HG03108 (cell line): Measurements from ENCODE around the gene BAIAP2.
"Not testable (repeated sequence)": the region's sequence is repeated elsewhere in the genome, so short reads cannot be mapped to it uniquely, and the experiment has no call there.

Experiments
- ATAC-seq: cut with Tn5 transposase; IDR thresholded peaks from one replicate; pipeline ENCODE4 v1.9.1; 2021; ENCODE audit warnings: moderate library complexity; ENCODE audit not compliant: unreplicated experiment

The BAIAP2 gene

DNA sequence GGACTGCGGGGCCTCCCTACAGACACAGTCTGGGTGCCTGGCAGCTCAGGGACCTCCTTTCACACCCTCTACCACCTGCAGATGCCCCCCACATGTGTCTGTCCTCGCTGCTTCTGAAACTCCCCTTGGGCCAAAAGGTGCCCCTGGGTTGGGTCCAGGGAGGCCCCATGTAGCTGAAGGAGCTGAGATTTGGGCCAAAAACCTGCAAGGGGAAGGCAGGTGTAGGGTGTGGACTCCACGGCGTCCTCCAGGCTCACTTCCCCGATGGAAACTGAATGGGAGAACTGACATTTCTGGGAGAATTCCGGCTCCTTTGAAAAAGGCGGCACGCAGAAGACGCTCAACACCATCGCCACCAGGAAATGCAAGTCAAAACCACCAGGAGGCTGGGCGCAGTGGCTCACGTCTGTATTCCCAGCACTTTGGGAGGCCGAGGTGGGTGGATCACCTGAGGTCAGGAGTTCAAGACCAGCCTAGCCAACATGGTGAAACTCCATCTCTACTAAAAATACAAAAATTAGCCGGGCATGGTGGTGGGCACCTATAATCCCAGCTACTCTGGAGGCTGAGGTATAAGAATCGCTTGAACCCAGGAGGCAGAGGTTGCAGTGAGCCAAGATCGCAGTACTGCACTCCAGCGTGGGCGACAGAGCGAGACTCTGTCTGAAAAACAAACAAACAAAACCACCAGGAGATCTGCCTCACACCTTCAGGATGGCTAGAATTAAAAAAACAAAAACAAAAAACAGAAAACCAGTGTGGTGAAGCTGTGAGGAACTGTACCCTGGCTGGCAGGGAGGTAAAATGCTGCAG lies 13.2 kb upstream of the BAIAP2 start:
- ATAC-seq: no peak

DNA sequence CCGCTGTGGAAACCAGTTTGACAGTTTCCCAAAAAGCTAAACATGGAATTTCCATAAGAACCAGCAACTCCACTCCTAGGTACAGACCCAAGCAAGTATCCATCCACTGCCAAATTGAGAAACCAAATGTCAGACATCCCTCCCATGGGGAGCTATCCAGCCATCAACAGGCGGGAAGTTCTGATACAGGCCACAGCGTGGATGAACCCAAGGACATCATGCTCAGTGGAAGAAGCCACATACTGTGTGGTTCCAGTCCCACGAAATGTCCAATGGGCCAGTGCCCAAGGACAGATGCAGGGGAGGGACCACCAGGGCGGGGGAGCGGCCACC lies 12.6 kb upstream of the BAIAP2 start:
- no peak for ATAC-seq

DNA sequence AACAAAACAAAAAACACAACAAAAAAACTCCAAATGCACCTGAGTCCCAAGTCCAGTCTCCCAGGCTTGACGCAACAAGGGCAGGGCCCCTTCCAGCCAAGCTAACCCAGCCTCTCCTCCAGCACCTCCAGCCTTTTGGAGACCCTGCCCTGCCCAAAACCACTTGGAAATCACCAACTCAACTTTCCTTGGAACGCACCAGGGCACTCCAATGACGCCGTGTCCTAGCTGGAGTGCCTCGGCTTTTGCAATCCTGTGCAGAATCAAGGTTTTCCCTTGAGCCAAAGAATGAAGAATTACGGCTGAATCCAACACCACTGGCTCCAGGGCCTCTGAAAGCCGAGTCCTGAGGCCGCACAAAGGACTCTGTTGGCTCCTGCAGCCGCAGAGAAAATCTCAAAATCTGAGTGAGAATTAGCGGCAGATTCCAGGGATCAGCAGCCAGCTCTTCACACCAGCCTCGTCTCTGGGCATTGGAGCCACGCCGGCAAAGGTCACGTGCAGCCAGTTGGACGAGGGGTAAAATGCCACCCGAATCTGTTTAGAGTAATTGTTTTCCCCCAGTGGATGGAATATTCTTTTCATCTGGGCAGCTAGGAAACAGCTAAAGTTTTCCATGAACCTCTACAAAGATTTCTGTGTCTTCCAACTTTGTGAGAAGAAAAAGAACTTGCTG lies 9.7 kb upstream of the BAIAP2 start:
- ATAC-seq: no peak

DNA sequence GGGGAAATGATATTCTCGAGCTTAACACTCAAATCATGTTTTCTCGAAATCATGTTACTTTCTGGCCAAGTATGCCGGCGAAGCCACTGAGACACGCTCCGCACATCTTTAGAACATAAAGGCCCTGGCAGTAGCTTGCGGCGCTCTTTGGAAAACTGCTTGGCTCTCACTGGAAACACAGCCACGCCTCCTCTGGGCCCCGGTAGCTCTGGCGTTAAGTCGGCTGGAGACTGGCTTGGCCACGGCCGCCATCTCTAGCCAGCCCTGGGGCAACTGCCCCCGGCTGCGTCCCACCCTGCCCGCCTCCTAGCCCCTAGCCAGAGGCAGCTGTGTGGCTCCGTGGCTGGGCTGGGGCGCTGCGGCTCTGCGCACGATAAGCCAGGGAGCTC lies 9.2 kb upstream of the BAIAP2 start:
- no peak for ATAC-seq

DNA sequence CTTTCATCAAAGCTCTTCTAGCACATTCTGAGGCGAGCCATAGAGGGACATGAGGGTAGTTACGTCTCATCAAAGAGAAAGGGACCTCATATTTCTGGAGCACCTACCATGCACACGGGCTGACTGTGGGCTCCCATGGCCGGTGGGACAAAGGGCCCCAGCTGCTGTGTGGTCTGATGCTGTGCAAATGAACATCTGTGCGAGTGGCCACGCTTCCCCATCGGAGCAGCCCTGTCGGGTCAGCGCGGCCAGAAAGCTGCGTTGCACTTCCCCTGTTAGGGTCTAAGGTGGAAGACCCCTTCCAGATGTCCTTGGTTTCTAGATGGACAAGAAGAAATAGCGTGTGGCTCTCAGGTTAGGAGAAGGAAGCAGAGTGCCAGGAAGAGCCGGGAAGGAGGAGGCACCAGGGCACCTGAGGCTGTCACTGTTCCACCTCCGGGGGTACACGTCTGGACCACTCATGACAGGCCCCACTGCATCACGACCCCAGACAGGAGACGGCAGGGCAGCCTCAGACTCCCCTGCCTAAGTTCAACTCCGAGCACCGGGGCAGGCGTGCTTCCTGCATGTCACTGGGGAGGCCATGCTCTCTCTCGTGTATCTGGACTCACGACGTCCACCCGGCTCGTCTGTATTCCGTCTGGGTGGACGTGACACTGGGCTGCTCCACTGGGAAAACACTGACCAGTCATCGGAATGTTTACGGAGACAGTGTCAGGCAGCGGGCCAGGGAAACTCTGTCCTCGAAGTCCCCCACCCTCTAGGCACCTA lies 8.5 kb upstream of the BAIAP2 start:
- no peak for ATAC-seq

DNA sequence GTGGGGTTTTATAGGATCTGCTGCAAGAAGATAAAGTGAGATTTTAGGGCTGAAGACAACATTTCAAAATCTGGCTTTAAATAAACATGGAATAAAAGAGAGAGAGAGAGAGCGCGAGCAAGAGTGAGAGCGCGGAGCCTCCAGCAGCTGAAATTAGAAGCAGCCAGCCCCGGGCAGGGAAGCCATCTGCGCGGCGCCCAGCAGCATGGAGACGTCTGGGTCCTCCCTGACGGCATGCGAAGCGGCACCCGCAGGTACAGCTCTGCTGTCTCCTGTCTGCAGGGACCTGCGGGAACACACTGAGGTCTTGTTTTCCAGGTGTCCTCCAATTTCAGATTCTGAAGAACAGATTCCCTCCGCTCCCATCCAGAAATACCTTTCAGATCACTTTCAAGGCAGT lies 7.9 kb upstream of the BAIAP2 start:
- no peak for ATAC-seq

DNA sequence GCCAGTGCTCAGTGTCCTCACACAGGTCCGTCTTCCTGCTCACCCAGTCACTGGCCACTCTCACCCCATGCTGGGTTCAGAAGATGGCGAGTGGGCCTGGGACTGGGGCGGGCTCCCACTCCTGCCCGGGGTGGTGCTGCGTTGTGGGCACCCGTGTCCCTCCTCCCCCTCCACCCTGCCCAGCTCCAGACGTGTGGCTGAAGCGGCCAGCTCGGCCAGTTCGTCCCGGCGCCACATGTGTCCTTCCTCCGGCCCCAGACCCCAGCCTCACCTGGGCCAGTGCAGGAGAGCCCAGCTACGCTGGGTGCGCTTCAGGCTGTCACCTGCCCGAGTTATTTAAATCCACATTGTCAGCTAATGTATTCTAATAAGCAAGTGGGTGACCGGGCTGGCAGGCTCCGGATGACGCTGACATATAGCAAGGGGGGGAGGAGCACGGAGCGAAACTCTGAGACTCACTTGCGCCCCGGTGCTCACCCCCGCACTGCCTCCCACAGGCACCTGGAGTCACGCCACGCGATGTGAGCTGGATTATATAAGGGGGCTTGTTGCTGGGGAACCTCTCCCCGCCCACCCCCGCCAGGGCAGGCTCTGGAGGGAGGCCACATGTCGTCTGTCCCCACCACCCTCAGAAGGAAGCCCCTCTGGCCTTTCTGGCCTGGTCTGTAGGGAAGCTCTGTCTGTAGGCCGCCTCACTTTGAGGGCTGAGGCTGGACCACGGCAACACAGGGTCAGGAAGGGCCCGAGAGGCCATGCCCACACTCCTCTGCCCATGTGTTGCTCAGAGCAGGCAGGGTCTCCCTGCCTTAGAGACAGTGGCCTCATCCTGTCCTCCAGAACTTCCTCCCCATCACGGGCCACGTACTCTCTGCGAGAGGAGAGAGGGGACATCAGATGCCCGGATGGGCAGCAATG lies 7.1 kb upstream of the BAIAP2 start:
- ATAC-seq: no peak

DNA sequence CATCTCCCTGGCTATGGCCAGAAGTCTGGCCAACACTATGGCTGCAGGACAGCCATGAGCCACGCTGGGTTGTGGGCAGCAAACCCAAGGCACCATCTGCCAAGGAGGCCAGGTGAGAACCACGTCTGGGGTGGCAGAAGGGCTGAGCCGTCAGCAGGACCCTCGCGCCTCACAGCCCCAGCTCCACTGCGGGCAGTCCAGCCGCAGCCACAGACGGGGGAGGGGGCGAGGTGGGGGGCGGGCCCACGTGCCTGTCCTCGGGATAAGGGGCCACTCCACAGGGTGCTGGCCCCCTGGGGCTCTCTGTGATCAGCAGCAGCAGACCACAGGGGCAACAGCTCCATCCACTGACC lies 6.5 kb upstream of the BAIAP2 start:
- ATAC-seq: no peak

DNA sequence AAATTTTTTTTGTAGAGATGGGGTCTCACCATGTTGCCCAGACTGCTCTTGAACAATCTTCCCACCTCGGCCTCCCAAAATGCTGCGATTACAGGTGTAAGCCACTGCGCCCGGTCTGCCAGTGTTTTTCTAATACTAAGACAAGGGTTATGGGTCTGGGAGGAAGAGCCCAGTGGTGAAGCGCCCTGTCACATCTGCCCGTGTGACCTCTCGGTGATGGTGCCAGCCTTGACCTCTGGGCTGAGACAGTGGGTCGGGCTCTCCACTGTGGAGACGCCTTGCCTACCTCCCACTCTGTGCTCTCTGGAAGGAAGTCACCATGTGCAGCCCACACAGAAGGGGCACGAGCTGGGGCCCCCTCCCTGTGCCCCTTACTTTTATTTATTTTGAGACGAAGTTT lies 5.1 kb upstream of the BAIAP2 start:
- no peak for ATAC-seq

DNA sequence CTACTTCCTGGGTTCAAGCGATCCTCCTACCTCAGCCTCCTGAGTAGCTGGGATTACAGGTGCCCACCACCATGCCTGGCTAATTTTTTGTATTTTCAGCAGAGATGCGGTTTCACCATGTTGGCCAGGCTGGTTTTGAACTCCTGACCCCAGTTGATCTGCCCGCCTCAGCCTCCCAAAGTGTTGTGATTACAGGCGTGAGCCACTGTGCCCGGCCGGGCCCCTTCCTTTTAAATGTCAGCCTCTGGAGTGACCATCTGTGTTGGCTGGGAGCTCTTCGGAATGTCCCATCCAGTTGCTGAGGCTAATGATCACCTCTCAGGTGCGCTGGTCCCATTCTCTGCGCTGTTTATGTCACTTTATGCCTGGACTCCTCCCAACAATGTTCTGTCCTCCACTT lies 4.6 kb upstream of the BAIAP2 start:
- ATAC-seq: not testable (repeated sequence)

DNA sequence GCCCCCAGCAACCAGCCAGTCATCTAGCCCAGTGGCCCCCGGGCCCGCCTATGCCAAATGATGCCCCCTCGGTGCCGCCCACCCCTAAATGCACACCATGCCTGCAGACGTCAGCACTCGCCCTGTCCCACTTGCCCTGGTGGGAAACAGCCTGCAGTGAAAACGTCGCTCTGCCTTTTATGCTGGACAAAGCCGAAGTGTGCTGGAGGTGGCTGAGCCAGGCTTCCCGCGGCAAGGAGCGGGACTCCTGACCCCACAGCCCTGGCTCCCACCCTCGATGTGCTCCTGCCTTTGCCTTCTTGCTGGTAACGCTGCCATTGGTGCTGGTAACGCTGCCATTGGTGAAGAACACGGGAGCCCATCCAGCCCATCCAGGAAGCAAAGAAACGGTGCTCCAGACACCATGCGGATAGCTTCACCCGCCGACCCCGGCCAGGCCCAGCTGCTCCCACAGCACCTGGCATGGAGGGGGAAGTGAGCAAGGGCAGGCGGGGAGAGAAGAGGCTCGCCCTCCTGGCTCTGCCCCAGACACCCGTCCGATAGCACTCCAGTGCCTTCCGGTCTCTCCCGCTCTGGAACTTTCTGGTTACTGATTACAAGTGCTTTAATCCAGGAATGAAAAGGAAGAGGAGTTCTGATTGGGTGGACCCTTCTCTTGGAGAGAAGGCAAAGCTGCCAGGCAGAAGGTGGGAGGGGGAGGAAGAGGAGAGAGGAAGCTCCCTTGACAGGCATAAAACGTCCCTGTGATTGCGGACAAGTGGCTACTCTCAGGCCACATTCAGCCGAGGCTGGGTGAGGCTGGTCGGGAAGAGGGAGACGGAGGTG lies 4.0 kb upstream of the BAIAP2 start:
- ATAC-seq: no peak

DNA sequence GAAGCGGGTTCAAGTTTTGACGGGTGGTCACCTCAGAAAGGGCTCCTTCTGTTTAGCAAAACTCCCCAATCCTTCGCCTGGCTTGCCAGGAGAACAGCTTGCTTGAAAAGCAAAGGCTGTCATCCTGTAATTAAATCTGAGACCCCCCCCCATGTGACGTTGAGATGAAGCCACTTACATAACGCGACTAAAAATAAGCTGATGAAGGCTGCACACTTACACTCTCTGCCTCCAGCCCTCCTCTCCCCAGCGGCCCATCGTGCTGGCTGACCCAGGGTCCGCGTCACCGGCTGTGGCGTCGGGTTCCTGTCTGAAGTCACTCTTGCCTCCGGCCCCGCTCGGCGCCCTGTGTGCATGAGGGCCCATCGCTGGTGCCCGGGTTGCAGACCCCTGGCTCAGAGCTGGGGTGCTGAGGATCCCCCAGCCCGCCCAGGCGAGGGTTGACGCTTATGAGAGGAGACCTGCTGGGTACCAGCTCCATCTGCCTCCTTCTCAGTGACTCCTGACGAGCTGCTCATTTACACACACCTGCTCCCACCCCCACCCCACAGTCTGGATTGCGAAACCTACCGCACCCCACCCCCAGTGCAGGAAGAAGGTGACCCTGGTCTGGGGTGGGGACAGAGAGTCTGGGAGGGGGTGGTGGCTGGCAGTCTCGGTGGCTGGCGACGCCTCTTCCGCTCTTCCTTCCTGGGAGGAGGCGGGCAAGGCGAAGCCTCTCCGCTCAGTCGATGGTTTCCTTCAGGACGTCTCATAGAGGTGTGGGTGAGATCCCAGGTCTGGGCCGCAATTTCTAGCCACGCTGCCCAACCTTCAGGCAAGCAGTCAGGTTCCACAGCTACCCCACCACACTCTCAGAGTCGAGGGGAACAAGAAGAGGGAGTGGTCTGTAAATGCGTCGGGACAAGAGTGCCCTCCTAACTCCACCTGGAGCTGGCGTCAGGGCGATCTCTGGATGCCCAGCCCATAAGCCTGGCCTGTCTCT lies 3.1 kb upstream of the BAIAP2 start:
- no peak for ATAC-seq

DNA sequence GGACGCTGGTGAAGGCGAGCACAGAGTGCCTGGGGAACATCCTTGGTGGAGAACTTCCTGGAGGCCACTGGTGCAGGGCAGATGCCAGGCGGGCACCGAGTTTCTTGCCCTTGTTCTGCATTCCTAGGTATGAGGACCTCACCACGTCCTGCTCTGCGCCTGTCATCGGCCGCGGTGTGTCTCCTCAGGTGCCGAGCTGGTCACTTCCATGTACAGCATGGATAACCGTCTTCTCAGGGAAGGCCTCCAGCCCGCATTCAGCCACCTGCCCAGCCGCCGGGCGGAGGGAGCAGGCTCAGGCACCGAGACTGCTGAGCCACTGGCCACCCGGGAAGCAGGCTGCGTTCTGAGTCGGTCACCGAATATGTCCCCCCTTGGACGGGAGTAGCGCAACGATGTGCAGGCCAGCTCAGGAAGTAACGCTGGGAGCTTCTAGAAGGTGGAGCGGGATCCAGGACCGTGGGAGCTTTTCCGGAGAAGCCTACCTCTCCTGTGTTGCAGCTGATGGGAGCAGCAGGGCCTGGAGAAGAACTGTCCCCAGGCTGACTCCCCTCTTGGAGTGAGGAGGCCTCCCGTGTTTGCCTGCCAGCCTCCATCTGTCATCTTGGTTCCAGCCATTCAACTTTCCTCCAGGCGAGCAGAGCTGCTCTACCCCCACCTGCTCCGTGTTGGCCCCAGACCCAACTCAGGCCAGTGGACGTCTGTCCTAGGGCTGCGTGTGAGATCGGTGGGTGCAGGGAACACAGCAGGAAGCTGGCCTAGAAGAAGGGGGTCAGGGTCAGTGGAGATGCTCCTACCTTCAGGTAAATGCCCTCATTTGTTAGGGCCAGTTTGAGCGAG lies 2.1 kb upstream of the BAIAP2 start:
- no peak for ATAC-seq

DNA sequence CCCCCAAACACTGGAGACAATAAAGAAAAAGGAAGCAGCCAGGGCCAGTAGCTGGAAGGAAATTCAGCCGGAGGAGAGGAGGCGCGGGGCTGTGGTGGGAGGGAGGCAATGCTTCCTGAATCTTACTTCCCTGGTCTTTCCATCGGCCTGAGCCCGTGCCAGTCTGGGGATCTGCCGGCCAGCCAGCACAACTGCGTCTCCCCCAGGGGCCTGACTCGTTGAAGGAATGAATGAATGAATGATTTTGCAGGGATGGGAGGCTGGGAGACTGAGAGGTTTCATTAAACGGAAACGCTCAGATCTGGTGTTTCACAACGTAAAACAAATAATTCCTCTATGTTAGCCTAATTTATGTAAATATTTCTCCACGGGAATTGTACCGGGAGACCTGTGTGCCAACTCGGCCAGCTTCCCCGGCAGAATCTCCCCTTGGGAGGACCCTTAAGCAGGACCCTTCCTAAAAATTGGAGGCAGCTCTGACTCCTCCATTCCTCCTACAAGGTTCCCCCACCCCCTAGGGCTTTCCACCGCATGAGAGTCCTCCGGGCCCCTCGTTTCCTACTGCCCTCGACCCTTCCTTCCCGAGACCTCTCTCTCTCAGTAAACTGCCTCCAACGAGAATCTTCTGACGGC lies 1.3 kb upstream of the BAIAP2 start:
- no peak for ATAC-seq

DNA sequence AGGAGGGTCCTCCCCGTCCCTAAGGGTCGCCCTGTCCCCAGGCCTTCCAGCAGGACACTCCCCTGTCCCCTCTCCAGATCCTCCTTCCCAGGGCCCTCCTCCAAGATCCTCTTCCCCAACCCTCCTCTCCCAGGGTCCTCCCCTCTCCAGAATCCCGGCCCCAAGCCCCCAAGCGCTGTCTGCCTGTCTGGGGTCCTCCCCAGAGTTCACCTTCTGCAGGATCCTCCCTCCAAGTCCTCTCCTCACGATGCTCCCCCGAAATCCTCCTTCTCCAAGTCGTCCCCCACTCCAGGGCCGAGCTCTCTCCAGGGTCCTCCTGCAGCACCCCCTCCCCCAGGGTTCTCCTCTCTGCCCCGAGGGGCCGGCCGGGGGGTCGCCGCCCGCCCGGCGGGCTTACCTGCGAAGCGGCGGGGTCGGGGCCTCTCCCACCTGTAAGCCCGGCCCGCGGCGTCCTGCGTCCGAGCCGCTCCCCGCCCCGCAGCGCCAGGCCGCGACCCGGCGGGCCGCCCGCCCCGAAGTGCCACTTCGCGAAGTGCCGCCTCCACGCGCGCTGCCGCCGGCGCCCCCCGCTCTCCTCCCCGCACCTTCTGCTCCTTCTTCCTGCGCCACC lies 678 bp upstream of the BAIAP2 start:
- ATAC-seq: no peak

DNA sequence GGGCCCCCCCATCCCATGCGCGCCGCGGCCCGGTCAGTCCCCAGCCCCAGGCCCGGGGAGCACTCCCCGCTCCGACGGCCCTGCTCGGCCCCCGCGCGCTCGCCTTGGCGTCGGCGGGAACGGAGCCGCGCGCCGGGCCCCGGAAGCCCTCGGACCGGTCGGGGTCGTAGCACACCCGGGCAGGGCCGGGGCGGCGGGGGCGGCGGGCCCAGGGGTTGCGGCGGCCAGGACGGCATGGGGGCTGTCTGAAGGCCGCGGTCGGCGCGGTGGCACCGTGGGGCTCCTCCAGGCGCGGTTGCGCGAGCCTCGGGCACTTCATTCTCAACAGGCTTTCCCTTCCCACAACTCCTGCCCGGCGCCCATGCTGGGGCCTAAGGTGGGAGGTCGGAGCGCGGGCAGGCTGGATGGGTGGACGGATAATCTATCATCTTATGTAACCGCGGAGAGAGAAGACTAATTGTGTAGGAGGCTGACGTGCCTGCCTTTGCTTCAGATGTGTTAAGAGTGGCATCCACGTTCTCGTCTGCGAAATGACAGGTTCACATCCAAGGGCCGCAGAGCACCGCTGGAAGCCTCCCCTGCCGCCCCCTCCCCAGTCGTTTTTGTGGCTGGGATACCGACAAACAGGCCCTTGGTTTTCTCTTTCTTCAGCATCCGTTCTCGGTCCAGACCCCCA lies 708 bp downstream of the BAIAP2 start:
- ATAC-seq: no peak
